GM06990 (cell line): Measurements from ENCODE around the gene COL6A1.

ENCODE experiments used
- DNase-seq: peaks from one replicate; pipeline ENCODE4 v3.0.0-alpha.2; 2011; ENCODE audit not compliant: insufficient read length; ENCODE audit errors: extremely low read depth
- H3K27me3 ChIP-seq: replicated peaks from 2 replicates; pipeline ENCODE4 v1.6.0; 2011; ENCODE audit warnings: low read length; ENCODE audit not compliant: control insufficient read depth, insufficient read depth
- H3K36me3 ChIP-seq: 2 replicates; pipeline ENCODE4 v1.5.1; 2011; ENCODE audit warnings: low read length; ENCODE audit not compliant: control insufficient read depth, insufficient read depth
- H3K4me3 ChIP-seq: replicated peaks from 2 replicates; pipeline ENCODE4 v1.5.1; 2011; ENCODE audit warnings: low read depth, mild to moderate bottlenecking, control low read depth, low read length
- TF ChIP-seq, protein P1 (sequence below): IDR thresholded peaks from 2 replicates; pipeline ENCODE4 v1.5.1; 2011; ENCODE audit warnings: low read length, control low read depth, mild to moderate bottlenecking, inconsistent platforms; ENCODE audit not compliant: insufficient read depth, poor library complexity, severe bottlenecking

COL6A1 gene

DNA sequence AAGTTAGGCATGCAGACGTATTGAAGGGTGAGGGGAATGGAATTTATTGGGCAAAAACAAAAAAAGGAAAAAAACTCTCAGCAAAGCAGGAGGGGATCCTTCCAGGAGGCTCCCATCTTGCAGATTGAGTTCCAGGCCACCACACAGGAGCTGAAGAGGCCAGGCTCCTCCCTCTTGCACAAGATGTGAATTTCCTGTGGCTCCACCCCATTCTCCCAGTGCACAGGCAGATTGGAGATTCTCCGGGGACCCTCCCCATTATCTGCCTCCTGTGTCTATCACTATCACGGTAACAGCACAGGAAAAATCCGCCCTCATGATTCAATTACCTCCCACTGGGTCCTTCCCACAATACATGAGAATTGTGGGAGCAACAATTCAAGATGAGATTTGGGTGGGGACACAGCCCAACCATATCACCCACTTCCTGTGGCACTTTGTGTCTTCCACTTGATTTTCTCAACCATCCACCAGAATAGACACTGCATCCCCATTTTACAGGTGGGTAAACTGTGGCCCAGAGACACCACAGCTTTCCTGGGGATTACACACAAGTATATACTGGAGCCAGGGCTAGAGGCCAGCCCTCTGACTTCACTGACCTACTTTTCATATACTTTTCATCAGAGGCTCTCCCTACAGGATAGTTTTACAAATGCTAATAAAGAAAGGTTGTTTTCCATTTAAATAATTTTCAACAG, 18.9 kb upstream of the COL6A1 start:
- Histone ChIP-seq H3K27me3 (no peaks in the 10 kb centered on the region), H3K36me3 (no peaks in the 10 kb centered on the region), H3K4me3 (no peak overlapping the region)
- TF ChIP-seq, protein P1, sequence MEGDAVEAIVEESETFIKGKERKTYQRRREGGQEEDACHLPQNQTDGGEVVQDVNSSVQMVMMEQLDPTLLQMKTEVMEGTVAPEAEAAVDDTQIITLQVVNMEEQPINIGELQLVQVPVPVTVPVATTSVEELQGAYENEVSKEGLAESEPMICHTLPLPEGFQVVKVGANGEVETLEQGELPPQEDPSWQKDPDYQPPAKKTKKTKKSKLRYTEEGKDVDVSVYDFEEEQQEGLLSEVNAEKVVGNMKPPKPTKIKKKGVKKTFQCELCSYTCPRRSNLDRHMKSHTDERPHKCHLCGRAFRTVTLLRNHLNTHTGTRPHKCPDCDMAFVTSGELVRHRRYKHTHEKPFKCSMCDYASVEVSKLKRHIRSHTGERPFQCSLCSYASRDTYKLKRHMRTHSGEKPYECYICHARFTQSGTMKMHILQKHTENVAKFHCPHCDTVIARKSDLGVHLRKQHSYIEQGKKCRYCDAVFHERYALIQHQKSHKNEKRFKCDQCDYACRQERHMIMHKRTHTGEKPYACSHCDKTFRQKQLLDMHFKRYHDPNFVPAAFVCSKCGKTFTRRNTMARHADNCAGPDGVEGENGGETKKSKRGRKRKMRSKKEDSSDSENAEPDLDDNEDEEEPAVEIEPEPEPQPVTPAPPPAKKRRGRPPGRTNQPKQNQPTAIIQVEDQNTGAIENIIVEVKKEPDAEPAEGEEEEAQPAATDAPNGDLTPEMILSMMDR: no peak
- no peak for DNase-seq

DNA sequence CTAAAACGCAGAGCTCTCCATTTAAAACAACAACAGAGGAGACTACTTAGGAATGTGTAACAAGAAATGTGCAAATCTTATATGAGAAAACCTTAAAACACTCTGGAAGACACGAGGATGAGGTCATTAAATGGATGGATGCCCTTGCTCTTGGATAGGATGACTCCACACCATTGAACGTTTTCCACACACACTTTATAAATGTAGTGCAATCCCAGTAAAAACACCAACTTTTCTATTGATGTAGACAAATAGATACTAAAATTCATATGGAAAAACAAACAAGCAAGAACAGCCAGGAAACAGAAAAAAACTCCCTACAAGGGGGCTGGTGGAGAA, 18.4 kb upstream of the COL6A1 start:
- Histone ChIP-seq H3K4me3 (no peak overlapping the region), H3K27me3 (no peaks in the 10 kb centered on the region), H3K36me3 (no peaks in the 10 kb centered on the region)
- TF ChIP-seq, protein P1: no peak
- no peak for DNase-seq

DNA sequence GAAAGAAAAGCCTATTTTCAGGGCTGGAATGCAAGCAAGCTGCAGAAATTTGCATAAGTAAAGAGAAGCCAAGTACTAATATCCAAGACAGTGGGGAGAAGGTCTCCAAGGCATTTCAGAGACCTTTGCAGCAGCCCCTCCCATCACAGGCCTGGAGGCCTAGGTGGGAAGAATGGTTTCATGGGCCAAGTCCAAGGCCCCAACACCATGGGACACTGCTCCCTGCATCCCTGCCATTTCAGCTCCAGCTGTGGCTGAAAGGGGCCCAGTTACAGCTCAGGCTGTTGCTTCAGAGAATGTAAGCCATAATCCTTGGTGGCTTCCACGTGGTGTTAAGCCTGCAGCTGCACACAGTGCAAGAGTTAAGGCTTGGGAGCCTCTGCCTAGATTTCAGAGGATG, 16.9 kb upstream of the COL6A1 start:
- TF ChIP-seq, protein P1: no peak
- H3K4me3 ChIP-seq: no peak overlapping the region
- DNase-seq: no peak
- H3K36me3 ChIP-seq: no peaks in the 10 kb centered on the region
- no peaks in the 10 kb centered on the region for H3K27me3 ChIP-seq

DNA sequence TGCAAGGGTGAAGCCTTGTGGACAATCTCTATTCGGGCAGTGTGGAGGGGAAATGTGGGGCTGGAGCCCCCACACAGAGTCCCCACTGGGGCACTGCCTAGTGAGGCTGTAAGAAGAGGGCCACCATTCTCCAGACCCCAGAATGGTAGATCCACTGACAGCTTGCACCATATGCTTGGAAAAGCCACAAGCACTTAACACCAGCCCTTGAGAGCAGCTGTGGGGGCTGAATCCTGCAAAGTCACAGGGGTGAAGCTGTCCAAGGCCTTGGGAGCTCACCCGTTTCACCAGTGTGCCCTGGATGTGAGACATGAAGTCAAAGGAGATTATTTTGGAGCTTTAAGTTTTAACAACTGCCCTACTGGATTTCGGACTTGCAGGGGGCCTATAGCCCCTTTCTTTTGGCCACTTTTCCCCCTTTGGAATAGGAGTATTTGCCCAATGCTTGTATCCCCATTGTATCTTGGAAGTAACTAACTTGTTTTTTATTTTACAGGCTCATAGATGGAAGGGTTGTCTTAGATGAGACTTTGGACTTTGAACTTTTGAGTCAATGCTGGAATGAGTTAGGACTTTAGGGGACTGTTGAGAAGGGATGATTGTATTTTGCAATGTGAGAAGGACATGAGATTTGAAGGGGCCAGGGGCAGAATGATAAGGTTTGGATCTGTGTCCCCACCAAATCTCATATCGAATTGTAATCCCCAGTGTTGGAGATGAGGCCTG, 16.3 kb upstream of the COL6A1 start:
- Histone ChIP-seq H3K36me3 (no peaks in the 10 kb centered on the region), H3K27me3 (no peaks in the 10 kb centered on the region), H3K4me3 (no peak overlapping the region)
- TF ChIP-seq, protein P1: no peak
- DNase-seq: no peak

DNA sequence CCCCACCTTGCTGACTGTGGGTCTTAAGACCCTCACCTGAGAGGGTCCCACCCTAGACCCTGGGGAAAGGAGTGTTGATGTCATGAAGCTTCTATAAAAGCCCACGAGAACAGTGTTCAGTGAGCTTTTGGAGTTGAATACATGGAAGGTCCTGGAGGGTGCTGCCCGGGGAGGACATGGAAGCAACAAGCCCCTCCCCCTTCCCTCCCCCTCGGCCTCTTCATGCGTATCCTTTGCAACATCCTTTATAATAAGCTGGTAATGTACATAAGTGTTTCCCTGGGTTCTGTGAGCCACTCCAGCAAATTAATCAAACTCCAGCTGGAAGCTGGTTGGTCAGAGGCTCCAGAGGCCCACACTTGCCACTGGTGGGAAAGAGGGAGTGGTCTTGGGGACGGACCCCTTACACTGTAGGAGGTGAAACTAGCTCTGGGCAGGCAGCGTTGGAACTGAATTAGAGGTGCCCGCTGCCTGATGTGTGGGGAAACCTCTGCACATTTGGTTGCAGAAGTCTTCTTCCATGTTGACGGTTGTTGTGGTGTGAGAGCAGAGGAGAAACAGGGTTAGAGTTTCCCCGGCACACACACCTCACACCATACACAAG, 14.7 kb upstream of the COL6A1 start:
- Histone ChIP-seq H3K4me3 (no peak overlapping the region), H3K27me3 (no peaks in the 10 kb centered on the region; the same call in 1 of the 2 replicates), H3K36me3 (no peaks in the 10 kb centered on the region)
- DNase-seq: no peak
- TF ChIP-seq, protein P1: no peak
